NCI-H1417 (cell line): Measurements from ENCODE around the gene DIS3L.
"Not testable (repeated sequence)": the region's sequence is repeated elsewhere in the genome, so short reads cannot be mapped to it uniquely, and the experiment has no call there.

Experiments used
- DNase-seq, 3 experiments: peaks; one replicate each; lab custom pipeline; 2025; lab: John Stamatoyannopoulos, UW

DIS3L gene

GRCh38 chr15:66309828-66310227, 16.5 kb downstream of the DIS3L start:
- no peak for DNase-seq

- DNase-seq: no peak
These were observed 17.4 kb downstream of the DIS3L start for GRCh38 chr15:66310786-66311185.

- no peak for DNase-seq
These were observed 18.8 kb downstream of the DIS3L start for GRCh38 chr15:66312144-66312543.

GRCh38 chr15:66323312-66323928, 30.1 kb downstream of the DIS3L start:
- no peak for DNase-seq

GRCh38 chr15:66326051-66326450, 32.7 kb downstream of the DIS3L start:
- no peak for DNase-seq

GRCh38 chr15:66327736-66328135, 34.4 kb downstream of the DIS3L start:
- no peak for DNase-seq

GRCh38 chr15:66328771-66329170, 35.4 kb downstream of the DIS3L start:
- no peak for DNase-seq

- DNase-seq: not testable (repeated sequence)
These were observed 55.2 kb downstream of the DIS3L start for GRCh38 chr15:66348530-66348929.

GRCh38 chr15:66356077-66356358, 62.6 kb downstream of the DIS3L start:
- no peak for DNase-seq

- peak; percentile 89 to 99 (median 98) for DNase-seq
These were observed 63.2 kb downstream of the DIS3L start, which contains the start of gene TIPIN for GRCh38 chr15:66356359-66357236. TIPIN (minus strand) TSS chr15:66356685; CDS start chr15:66352947, 3,738 bp downstream.

GRCh38 chr15:66359740-66360139, 66.4 kb downstream of the DIS3L start:
- DNase-seq: no peak

- DNase-seq: not testable (repeated sequence)
These were observed 68.5 kb downstream of the DIS3L start for GRCh38 chr15:66361745-66362460.

GRCh38 chr15:66362776-66363175, 69.4 kb downstream of the DIS3L start:
- no peak for DNase-seq

GRCh38 chr15:66364944-66365528, 71.7 kb downstream of the DIS3L start:
- no peak for DNase-seq

- peak; percentile 10 to 55 (median 14) for DNase-seq
These were observed 76.6 kb downstream of the DIS3L start for GRCh38 chr15:66369773-66370651.

GRCh38 chr15:66374179-66374578, 80.8 kb downstream of the DIS3L start:
- DNase-seq: no peak

GRCh38 chr15:66378814-66379430, 85.6 kb downstream of the DIS3L start:
- no peak for DNase-seq

- not testable (repeated sequence) for DNase-seq
These were observed 88.0 kb downstream of the DIS3L start for GRCh38 chr15:66381376-66381775.
